GM19025 (cell line): ENCODE data around the gene TLE2.
A peak's percentile ranks its signal among the peaks of the same experiment; 100 is the strongest.

Source experiments
- ATAC-seq: cut with Tn5 transposase; IDR thresholded peaks from one replicate; pipeline ENCODE4 v1.9.1; 2021; ENCODE audit warnings: mild to moderate bottlenecking, low read depth, moderate library complexity; ENCODE audit not compliant: unreplicated experiment

The TLE2 gene

GRCh38 chr19:3029065-3029923 lies at the start of gene TLE2:
TLE2 (minus strand) TSS chr19:3029280; CDS start chr19:3028904, 376 bp downstream.
- no peak for ATAC-seq

- ATAC-seq: no peak
These were observed 46.7 kb upstream of the TLE2 start for GRCh38 chr19:3075605-3076431.

DNA sequence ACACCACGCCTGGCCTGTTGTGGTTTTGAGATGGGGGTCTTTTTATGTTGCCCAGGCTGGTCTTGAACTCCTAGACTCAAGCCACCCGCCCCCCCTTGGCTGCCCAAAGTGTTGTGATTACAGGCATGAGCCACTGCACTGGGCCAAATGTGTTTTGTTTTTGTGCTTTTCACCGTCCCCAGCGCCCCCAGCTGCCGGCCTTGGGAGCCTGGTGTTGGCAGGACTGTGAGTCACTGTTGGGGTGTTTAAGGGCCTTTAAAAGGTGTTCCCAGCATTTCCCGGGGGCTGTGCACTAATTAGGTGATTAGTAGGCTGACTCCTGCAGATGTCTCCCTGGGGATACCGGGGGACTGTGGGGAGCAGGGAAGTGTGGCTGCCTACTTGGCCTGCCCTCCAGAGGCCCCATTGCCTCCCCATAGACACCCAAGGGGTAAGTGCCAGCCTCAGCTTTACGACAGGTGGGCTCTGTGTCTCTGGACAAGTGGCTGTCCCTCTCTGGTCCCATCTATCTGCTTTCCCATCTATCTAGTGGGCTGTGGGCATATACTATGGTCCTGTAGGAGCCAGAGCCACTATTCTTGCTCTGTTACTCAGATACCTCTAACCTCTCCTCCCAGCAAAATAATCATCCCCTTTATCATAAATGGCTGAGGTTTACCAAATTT lies 45.0 kb upstream of the TLE2 start:
- no peak for ATAC-seq

DNA sequence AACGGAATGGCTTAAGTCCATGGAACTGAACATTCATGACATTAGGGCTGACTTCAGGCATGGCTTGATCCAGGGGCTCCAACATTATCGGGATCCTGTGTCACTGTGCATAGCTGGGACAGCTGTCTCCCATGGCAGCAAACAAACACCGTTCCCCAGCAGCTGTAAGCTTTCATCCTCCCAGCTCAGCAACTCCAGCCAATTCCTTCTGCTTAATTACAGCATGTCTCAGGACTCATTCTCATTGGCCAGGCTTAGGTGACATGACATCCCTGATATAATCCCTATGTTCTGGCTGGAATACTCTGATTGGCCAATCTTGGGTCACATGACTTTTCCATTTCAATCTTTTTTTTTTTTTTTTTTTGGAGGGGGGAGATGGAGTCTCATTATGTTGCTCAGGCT lies 44.1 kb upstream of the TLE2 start:
- ATAC-seq: no peak

DNA sequence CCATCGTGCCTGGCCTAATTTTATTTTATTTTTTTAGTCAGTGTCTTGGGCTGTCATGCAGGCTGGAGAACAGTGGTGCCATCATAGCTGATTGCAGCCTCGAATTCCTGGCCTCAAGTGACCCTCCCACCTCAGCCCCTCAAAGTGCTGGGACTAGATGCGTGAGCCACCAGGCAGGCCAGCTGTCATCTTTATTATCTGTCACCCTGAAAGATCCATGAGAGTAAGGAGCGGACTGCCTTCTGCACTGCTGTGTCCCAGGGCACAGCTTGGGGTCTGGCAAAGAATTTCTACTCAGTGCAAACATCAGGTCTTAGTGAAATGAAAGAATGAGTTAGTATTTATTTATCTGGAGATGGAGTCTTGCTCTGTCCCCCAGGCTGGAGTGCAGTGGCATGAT lies 42.7 kb upstream of the TLE2 start:
- ATAC-seq: no peak

GRCh38 chr19:3068071-3068470 lies 39.0 kb upstream of the TLE2 start:
- no peak for ATAC-seq

- no peak for ATAC-seq
These were observed 38.5 kb upstream of the TLE2 start for GRCh38 chr19:3067563-3067962.

DNA sequence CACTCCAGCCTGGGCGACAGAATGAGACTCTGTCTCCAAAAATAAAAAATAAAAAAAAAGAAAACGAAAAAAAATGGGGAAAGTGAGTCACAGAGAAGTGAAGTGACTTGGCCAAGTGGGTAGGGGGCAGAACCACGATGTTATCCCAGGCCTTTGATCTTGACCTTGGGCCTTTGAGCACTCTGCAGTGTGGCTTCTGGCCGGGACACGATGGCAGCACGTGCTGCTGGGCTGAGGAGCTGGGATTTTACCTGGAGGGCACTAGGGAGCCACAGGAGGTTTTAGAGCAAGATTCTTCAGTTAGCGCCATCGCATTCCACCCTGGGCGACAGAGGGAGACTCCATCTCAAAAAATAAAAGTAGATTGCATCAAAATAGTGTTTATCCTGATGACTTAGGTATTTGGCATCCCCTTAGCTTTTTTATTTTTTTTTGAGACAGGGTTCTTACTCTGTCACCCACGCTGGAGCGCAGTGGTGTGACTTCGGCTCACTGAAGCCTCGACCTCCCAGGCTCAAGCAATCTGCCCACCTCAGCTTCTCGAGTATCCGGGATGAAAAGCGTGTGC lies 37.5 kb upstream of the TLE2 start:
- ATAC-seq: no peak

DNA sequence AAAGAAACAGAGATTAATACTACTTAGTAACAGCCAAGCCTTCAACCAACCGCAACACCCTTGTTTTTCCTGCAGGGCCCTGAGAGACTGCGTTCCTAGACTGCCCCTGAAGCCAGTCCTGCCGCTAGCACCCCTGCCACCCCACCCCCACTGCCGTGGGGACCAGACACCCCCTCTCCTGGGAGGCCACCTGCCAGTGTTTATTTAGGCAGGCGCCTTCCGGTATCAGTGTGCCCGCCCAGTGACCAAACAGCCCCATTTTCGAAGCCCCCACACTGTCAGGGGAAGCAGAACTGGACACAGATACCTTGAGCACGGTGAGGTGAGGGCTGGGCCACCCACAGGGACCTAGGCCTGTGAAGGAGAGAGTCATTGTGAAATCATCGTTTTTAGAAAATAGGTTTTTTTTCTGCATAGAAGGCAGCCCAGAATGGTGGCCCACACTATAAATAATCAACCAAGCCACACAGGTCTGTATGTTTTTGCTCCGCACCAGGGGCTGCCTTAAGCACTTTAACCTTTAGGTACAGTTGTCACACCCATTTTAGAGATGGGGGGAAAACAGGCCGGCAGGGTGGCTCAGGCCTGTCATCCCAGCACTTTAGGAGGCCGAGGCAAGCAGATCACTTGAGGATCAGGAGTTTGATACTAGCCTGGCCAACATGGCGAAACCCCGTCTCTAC lies 36.7 kb upstream of the TLE2 start:
- peak; percentile 52 for ATAC-seq

DNA sequence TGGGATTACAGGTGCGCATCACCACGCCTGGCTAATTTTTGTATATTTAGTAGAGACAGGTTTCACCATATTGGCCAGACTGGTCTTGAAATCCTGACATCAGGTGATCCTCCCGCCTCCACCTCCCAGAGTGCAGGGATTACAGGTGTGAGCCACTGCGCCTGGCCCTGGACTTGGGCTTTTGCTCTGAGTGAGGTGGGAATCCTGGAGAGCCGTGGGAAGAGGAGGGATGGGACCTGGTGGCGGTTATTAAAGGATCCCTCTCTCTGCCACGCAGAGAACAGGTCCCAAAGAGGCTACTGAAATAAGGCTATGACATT lies 34.9 kb upstream of the TLE2 start:
- no peak for ATAC-seq

DNA sequence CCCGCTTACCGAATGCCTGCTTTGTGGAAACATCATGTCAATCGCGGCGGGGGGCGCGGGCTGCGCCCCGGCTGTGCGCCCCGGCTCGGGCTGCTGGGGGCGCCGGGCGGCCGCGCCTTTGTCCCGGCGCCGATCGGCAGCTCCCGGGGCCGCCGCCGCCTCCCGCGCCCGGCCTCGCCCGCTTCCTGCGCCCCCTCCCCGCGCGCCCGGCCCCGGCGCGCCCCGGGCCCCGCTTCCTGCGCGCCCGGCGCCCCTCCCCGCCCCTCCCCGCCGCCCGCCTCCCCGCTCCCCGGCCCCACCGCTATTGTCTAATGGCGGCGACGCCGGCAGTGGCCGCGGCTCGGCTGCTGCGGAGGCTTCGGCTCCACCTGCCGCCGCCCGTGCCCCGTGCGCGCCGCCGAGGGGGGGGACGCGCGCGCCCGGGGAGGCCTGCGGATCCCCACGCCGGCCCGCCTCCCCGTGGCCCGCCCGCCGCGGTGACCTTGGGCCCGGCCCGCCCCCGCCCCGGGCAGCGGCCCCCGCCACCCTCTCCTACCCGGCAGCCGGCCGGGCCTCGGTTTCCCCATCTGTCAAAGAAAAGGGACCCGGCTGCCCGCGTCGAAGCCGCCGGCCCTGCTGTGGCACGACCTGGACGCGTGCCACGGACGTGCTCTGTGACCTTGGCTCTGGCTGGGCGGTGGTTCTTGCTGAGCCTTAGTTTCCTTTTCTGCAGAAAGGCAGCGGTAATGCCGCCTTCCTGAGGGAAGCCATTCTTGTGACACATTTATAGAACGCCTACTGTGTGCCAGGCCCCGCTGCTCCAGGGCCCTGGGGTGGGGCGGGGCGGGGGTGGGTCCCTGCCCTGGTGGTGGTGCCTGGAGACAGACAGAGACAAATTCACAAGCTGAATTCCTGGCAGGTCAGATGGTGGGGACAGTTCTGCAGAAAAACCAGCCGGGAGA lies 33.4 kb upstream of the TLE2 start, which contains the start of gene TLE5:
TSS of gene TLE5 (minus strand) at position 331 of the 941 bp plus-strand sequence. CDS start at position 36, 295 bp downstream.
- ATAC-seq: peak; percentile 31

GRCh38 chr19:3061182-3062161 lies 32.4 kb upstream of the TLE2 start:
- no peak for ATAC-seq

DNA sequence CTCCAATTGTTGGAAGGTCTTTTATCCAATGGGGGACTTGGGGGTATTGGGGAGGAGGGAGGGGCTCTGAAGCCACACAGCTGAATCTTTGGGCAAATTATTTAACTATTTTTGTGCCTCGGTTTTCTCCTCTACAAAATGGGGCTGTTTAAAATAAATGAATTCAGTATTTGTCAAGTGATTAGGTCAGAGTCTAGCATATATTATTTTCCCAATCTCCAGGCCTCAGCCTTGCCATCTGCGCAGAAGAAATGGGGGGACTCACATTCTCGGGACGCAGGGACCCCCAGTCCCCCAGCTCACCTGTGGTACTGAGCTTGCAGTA lies 31.7 kb upstream of the TLE2 start:
- no peak for ATAC-seq

DNA sequence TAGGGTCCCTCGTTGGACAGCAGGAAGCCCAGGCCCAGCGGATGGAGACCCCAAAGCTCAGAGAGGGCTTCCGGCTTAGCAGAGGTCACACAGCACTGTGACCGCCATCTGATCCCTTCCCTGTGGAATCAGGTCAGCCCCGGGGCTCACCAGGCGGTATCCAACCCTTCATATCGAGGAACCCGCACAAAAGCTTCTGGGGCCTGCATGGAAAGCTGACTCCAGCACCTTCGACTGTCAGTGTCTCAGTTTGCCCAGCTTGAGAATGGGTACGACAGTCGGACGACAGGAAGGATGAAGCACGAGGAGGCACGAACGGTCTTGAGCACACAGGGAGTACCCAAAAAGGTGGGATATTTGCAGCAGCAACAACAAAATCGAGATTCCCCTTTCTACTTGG lies 30.6 kb upstream of the TLE2 start:
- ATAC-seq: no peak

GRCh38 chr19:3058821-3059314 lies 29.8 kb upstream of the TLE2 start:
- ATAC-seq: no peak

DNA sequence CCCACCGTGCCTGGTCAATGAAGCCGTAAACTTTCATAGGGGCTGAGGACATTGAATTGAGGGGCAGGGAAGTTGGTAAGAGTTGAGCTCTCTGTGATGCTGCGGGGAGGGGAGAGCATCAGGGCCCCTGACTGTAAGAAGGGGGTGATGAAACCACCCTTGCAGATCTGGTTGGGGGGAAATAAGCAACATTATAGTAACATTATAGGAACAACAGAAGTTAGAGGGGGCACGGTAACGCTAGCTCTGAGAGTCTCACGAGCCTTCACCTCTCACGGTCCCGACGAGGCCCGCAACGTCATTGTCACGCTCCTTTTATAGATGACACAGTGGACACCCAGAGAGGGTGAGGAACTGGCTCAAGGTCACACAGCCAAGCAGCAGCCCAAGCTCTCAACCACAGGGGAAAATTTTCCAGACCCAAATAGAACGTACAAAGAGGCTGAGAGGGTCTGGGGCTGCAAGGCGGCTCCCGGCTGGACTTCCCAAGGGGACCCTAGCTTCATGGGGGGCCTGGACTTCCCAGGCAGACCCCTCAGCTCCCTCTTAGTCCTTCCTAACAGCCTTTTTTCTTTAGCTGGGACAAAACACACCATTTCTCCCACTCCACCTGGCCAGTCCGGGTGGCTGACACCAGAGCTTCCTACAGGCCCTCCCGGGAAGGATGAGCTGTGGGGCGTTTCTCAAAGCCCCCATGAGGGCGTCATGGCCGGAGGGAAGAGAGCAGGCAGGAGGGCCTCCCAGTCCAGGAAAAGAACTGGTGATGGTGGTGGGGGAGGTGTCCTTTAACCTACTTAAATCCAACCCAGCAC lies 29.1 kb upstream of the TLE2 start:
- no peak for ATAC-seq

GRCh38 chr19:3057275-3057714 lies 28.2 kb upstream of the TLE2 start:
- no peak for ATAC-seq
